T-helper 2 cell treated with Interferon-gamma antibody and Interleukin-4, amounts not matched to agents 100 ng/mL and 5 ng/mL, for 36 hours (primary cell): ENCODE measurements around the gene PITPNB. TPM values are rescaled to one million over a fixed set of nuclear protein-coding genes. Genes with fewer than 3 reads are reported as not detected.

Experiments used
- intact Hi-C: fragments of 100-400 bp; cut with micrococcal nuclease; formaldehyde crosslinking; loops from one replicate; pipeline ENCODE4 v1.15.1; 2023
- total RNA-seq: library from RNA; stranded (reverse); gene quantifications from 2 replicates; pipeline ENCODE4 v1.2.3, GENCODE V29; 2022

The PITPNB gene
- total RNA-seq, 1 donor from 2014 or later: 103 TPM

DNA sequence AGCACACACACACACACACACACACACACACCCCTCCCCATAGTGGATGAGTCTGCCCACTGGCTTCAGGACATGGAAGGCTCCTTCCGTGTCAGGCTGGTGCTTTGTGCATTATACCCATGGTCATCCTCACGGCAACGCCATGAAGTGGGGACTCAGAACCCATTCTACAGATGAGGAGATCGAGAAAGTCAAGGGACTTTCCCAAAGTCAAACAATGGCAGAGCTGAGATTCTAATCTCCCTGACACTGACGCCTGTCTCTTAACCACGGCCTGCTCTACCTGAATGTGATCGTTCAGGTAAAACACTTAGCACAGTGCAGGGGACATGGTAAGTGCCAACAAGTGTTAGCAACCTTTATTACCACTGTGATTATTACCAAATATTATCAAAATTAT, 113.2 kb downstream of the PITPNB start:
- intact Hi-C loops: no loop called here

DNA sequence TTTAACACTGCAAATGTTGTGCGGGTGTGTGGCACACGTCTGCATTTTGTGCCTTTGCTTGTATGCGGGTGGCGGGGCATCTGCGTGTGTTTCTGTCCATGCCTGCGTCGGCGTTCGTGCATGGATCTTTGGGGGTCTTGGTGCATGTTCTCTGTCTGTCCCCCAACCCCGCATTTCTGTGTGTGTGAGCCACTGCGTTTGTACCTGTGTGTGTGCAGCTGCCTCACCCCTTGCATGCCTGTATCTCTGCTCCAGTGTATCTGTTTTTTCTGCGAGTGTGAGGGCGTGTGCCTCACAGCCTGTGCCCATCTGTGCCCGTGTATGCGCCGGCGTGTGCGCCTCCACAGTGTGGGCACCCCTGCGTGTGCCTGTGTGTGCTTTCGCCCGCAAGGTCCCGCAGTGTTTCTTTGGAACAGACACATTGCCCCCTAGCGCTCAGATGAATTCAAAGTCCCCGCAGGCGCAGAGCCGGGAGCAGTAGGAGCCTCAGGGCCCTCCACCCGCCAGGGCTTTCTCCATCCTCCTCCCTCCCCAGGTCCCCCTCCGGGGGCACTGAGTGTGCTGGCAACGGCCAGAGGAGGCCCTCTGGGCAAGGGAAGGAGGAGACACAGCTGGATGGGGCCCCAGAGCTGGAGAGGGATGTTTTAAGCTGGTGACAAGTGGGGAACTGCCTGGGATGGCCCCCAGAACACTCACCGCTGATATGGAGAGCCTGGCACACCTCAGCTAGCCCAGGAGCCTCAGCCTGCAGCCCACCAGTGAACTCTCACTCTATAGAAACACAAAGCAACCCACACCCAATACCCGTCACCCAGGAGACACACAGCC, 114.4 kb downstream of the PITPNB start:
- intact Hi-C loops: loop anchor here (5.0 kb wide), 1 partner anchor 397 kb away; no protein-coding TSS in a partner anchor

DNA sequence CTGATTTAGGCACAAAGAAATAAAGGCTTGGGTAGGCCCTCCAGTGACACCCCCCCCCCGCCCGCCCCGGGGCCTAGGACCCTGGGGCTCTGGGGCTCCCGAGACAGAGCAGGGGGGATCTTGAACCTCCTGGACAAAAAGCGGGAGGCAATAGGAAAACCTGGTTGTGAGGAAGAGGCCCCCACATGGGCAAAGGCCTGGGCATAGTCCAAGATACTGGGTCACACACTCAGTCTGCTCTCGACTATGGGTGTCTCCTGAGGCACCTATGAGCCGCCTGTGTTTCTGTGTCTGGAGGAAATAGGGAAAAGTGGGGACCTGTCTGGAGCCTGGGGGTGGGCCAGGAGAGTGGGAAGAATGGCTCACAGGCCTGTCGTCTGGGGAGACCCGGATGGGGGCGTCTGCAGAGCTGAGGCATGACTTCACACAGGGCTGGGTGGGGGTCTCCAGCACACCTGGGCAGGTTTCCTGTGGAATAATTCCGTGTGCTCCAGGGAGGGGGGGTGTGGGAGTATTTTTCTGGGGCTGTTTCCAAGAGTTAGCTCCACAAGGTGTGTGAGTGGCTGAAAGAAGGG, 115.1 kb downstream of the PITPNB start:
- intact Hi-C loops: loop anchor here (5.0 kb wide), 1 partner anchor 397 kb away; no protein-coding TSS in a partner anchor

DNA sequence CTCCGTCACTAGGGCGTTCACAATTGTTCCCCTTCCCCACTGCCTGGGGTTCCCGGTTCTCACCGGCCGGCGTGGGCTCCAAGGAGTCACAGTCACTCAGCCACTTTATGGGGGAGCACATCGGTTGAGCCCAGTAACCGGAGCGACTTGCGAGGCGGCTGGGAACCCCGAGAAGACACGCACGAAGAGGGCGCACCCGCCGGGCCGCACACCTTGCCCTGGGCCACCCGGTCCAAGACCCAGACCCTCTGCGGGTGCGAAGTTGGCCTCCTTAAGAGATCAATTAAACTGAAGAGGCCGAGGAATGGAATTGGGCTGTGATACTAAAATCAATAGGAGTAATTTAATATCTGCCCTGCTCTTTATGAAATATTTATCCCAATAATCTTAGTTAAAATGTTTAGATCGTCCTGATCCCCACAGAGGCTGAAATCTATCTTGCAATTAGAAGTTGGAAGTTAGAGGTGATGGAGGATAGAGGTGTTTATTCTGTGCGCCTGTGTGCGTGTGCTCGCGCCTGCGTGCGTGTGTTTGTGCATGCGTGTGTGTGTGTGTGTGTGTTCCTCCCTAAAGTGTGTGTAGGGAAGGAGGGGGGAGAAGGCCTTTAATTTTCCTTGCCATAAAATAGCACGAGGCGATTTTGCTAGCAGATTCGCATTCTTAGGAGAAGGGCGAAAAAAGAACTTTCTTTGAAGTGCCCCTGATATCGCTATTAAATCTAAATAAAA, 116.5 kb downstream of the PITPNB start:
- intact Hi-C loops: loop anchor here (5.0 kb wide), 1 partner anchor 395 kb away; no protein-coding TSS in a partner anchor

Other genes with a start within 250 kb of the PITPNB start
- 0.23 and 0.27 TPM in 2 replicates for gene MN1, start 117.5 kb downstream of the PITPNB start, total RNA-seq